Breast epithelium (tissue), 3 donors: Measurements from ENCODE around the gene NUP205.

Experiments used
- CTCF ChIP-seq, 3 donors: fragments of 450-650 bp; IDR thresholded peaks; one replicate each; pipeline ENCODE4 v1.5.1; 2016 to 2017; ENCODE audit warnings: antibody characterized with exemption in 3 of 3, mild to moderate bottlenecking in 3 of 3, moderate library complexity in 3 of 3
- POLR2A ChIP-seq: fragments of 450-650 bp; IDR thresholded peaks from one replicate; pipeline ENCODE4 v1.6.1; 2016; ENCODE audit warnings: antibody characterized with exemption, mild to moderate bottlenecking, moderate library complexity
- POLR2AphosphoS5 ChIP-seq, 3 donors: sonication (generic); formaldehyde crosslinking; IDR thresholded peaks; one replicate each; pipeline ENCODE4 v1.6.1; 2017; ENCODE audit warnings: antibody characterized with exemption in 3 of 3

- TF ChIP-seq CTCF (IDR thresholded peaks at IDR 0.05): peak; percentile 70 to 74 (median 74)
- no peak for TF ChIP-seq POLR2A
- TF ChIP-seq POLR2AphosphoS5 (IDR thresholded peaks at IDR 0.05): no peak
Measured at GRCh38 chr7:135620980-135621850, 63.5 kb downstream of the NUP205 start.
